GM18520 (cell line): Measurements from ENCODE around the gene NFE2L3.
"Not testable (repeated sequence)": the region's sequence is repeated elsewhere in the genome, so short reads cannot be mapped to it uniquely, and the experiment has no call there.

Source experiments
- ATAC-seq: cut with Tn5 transposase; IDR thresholded peaks from one replicate; pipeline ENCODE4 v1.9.1; 2021; ENCODE audit not compliant: unreplicated experiment

NFE2L3 gene

DNA sequence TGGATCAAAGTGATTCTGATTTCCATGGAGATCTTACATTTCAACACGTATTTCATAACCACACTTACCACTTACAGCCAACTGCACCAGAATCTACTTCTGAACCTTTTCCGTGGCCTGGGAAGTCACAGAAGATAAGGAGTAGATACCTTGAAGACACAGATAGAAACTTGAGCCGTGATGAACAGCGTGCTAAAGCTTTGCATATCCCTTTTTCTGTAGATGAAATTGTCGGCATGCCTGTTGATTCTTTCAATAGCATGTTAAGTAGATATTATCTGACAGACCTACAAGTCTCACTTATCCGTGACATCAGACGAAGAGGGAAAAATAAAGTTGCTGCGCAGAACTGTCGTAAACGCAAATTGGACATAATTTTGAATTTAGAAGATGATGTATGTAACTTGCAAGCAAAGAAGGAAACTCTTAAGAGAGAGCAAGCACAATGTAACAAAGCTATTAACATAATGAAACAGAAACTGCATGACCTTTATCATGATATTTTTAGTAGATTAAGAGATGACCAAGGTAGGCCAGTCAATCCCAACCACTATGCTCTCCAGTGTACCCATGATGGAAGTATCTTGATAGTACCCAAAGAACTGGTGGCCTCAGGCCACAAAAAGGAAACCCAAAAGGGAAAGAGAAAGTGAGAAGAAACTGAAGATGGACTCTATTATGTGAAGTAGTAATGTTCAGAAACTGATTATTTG is 33.3 kb downstream of the NFE2L3 start:
- no peak for ATAC-seq

DNA sequence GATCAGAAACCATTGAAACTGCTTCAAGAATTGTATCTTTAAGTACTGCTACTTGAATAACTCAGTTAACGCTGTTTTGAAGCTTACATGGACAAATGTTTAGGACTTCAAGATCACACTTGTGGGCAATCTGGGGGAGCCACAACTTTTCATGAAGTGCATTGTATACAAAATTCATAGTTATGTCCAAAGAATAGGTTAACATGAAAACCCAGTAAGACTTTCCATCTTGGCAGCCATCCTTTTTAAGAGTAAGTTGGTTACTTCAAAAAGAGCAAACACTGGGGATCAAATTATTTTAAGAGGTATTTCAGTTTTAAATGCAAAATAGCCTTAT is 33.8 kb downstream of the NFE2L3 start:
- ATAC-seq = no peak

DNA sequence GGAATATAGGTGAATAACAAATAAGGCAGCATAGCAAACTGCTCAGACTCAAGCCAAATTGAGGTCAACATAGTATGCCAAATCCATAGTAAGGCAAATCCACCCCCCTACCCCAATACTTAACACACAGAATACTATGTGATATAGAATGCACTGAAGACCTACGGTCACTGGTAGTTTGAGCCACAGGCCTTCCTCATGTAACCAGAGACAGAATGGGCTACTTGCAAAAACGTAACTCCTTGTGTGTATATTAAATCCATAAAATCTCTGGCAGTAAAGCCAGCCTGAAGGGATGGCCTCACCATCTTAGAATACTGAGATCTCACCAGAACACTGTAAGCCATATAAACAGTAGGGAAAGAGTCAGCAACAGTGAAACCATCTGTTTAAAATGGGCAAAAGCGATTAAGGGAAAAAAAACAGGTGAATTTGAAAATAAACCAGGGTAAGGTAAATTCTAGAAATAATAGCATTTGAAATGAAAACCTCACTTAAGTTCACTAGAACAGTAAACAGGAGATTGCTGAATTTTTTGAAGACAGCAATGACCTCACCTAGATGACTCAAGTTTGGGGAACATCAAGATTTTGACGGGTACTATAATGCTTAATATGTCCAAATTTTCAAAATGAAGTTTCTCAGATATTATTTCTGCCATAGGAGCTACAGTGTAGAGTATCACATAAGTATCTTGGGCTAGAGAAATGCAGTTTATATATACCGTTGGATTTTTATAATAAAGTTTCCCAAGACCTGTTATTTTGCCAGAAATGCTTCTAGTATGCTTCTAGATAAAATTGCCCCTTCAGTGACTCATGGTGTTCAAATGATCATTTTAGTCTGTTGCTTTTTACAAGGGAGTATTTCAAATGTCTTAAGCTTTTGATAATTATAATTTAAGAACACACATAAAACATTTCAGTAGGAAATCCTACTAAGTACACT is 34.6 kb downstream of the NFE2L3 start:
- ATAC-seq = no peak

DNA sequence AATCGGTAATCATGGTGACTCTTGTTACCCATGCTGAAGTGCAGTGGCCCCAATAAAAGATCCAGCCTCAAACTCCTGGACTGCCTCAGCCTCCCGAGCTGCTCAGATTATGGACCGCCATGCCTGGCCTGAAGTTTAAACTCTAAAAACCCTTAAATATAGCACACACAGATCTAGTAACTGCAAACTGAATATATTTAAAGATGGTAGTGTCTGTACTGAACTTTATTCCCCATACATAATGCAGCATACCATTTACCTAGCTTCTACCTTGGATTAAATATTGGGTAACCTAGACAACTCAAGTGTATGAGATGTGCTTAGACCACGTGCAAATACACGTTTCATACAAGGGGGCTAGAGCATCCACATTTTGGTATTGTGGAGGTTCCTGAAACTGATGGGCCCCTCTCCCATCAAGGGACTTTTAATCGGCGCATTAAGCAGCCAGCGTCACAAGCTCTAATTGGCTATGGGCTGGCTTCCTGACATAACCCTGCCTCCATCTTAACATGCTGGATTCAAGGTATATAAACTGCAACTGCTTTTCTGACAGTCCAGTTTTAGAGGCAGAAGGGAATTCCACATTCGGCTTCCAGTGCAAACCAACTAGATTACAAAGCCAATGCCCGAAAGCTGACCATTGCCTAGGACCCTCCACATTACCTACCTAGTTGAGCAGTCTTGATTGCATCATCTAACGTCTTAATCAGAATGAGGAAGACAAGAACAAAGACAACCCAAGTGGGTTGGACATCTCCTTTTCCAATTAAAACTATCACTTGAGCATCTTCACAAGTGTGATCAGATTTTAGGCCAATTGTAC is 35.6 kb downstream of the NFE2L3 start:
- ATAC-seq = no peak

DNA sequence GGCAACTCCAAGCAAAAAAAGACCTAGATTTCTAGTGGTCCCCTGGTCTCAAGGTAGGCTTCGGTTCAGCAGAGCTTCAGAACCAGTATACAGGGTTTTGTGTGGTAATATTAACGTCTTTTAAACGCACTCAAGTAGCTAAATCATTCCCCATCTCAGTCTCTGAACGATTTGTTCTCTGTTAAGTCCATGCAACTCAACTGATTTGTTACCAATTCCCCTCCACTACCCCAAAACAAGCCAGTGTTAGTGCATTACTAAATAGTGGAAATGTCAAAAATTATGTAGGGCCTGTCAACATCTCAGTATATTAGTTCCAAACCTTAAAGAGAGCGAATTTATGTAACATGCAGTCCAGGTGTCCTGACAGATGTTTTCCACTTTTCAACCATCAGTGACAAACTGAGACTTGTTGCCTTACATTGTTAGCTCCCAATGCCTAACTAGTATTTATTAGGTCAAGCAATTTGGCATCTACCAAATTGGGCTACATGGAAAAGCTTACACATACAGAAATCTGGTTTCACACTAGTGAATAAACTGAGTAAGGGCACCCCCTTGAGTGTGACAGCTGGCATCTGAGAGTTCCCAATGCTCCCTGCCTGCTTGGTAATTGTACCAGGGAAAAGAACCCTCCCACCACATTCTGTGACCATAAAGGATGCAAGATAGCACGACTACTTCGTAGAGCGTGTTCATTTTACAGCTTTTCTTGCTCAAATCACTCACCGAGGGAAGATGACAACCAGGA is 36.4 kb downstream of the NFE2L3 start:
- no peak for ATAC-seq

DNA sequence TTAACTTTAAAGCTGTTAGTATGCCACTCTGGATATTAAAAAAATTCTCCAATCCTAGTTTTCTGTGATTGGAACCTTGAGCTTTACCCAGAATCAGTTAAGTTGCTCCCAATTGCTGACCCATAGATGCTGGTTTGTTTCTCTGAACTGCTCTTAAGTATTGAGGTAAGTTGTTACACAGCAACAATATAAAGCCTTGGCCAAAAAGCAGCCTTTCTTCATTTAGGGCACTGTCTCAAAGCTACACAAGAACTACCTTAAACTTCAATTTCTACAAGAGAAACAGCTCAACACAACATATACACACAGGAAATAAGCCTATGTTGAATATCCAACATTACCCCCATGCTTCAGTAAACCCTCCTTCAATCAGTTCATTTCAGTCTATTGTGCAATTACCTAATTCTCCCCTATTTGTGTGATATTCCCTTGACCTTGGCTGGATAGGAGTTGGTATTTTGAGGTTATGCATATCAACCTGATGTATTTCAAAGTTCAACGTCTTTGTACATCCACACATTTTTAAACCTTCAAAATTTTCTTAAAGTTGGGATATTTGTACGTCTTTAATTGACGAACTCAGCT is 37.1 kb downstream of the NFE2L3 start:
- ATAC-seq = no peak

DNA sequence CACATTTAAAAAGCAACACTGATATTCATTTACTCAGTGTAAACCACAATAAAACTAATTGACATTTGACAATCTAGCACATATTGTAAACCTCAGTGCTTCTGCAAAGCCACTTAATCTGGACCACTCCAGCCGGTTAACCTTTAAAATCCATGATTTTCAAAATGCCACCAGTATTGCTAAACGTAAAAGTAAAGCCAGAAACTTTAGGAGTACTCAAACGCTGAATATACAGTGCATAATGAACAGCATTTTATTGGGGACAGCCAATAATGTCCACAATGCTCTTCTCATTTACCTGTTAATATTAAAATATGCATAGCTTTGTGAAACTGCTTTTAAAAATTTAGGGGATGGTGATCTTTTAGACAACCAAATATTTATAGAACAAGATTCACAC is 37.7 kb downstream of the NFE2L3 start:
- no peak for ATAC-seq

DNA sequence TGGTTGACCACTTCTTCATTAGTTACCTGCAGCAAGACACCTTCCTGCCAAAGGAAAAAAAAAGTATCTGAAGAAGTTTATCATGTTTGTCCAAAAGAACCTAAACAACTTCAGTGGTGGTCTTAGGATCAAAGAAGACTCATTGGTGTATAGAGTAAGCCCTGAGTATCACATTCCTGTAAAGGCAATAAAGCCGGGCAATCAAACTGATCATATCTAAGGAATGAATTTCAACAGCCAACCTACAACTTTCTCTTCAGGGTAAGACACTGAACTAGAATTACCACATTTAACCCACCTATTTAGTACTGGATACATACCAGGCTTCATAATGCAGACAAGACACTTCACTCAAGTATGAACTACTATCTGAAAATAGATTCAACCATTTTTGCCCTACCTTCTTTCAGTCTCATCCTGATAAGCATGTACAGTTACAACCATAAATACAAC is 38.4 kb downstream of the NFE2L3 start:
- ATAC-seq = no peak

DNA sequence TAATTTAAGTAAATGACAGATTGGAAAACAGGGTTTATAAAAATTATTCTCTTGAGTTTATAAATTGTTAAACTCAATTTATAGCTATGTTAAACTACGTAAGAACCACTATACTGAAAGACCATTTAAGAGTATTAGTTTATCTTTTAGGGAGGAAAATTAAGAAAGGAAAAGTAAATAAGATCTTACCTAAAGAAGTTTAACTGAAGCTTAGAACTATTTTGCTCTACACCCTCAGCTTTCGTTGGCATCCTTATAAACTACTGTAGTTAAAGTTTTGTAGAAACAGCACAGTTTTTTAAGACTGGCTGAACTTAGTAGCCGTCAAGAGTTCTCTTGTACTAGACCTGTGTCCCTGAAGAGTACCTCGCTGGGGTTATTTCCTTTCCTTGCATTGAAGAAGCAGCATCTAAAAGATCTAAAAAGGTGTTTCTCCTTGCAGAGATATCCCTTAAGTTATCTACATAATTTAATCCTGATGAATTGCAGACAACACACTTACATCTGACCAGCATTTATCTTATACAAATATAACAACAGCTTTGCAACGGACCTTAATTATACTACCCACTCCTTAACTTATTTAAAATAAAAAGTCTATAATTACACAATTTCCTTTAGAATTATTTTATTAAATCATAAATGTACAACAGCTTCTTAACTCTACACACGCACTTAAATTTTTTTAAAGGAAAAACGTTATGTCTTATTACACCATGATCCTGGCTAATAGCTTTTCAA is 39.4 kb downstream of the NFE2L3 start:
- ATAC-seq = no peak

DNA sequence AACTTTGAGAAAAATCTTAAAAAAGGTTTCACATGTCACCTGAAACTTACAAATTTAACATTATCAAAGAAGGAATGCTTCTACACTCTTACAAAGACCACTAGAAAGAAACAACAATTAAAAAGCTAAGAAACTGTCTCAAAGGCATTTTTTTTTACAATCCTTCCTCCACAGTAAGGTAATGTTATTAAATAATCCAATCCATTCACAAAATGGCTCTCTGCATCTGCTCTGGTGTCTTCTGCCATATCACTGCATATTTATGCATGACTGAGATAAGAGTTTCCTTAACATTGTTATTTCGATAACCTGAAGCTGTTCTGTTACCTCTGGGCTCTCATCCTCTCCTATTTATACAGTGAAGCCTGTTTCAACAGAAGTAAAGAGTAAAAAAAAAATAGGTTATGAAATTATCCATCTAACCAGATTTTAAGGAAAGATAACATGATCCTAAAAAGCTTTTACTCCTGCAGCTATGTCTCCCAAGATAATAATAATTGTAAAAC is 40.0 kb downstream of the NFE2L3 start:
- no peak for ATAC-seq

DNA sequence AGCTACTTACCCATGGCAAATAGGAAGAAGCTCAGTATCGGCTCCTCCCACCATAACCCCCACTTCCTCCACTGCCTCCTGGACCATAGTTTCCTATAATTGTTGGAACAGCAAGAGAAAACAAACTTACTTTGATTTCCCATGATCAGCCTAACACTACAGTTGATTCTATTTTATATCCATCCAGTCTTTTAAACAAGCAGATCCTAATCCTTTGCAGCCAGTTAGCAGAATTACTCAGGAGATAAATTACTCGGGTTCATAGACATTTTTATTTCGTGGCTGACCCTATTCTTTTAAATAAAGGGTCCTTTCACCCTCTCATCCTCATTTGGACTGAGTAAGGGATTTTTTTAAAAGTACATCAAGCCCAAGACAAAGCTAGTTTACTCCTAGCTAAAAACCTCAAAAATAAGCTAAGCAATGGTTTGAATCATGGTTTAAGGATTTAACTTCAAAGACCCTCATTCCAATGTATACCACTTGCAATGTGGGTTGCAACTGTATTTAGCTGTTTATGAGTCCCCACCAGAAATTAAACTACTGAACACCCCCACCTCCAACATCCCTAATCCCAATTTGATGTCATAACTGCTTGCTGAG is 40.6 kb downstream of the NFE2L3 start:
- ATAC-seq = no peak

DNA sequence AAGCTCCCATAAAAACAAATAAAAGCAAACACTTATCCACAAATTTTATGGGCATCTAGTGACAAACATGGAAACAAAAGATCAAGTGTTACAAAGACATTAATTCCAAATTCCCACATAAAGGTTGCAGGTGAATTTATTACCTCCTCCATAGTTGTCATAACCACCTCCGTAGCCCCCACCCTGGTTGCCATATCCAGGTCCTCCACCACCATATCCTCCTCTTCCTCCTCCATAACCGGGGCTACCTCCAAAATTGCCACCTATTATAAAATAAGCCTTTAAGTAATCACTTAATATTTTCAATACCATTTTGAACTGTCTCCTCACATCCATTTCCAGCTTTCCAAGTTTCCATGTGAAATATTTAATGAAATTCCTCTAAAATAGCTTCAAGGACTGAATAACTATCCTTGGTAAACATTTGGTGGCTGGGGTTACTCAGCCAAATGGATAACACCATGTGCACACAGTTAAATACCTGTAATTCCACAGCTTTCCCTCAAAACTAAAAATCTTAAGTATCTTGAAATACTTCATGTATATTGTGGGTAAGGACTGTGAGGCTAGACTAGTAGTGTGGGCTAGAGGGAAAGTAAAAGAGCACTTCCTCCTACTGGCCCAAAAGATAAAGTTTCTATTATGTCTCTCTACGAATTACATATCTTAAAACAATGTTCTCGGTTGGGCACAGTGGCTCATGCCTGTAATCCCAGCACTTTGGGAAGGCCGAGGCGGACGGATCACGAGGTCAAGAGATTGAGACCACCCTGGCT is 41.6 kb downstream of the NFE2L3 start:
- ATAC-seq = no peak

DNA sequence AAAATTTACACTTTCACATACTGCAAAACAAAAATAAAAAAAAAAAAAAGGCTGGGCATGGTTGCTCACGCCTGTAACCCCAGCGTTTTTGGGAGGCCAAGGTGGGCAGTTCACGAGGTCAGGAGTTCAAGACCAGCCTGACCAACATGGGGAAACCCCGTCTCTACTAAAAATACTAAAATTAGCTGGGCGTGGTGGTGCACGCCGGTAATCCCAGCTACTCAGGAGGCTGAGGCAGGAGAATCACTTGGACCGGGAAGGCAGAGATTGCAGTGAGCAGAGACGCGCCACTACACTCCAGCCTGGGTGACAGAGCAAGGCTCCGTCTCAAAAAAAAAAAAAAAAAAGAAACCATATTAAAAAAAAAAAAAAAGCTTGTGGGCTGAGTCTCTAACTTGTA is 42.8 kb downstream of the NFE2L3 start:
- ATAC-seq = not testable (repeated sequence)

DNA sequence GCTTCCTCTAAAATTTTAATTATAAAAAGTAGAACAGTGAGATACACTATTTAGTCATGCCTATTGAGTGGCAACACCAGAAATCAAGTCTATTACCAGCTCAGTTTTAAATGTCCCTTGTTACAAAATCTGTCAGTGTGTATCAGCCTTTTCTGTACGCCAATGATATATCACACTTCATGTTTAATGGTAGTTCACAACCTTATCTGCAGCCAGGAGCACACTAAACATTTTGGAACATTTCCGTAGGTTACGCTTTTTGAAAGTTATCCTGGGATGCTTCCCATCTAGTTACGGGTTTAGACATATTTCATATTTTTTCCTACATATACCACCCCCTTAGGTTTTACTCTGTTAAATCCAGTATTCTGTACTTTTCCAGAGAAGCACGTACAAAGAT is 43.2 kb downstream of the NFE2L3 start:
- no peak for ATAC-seq

DNA sequence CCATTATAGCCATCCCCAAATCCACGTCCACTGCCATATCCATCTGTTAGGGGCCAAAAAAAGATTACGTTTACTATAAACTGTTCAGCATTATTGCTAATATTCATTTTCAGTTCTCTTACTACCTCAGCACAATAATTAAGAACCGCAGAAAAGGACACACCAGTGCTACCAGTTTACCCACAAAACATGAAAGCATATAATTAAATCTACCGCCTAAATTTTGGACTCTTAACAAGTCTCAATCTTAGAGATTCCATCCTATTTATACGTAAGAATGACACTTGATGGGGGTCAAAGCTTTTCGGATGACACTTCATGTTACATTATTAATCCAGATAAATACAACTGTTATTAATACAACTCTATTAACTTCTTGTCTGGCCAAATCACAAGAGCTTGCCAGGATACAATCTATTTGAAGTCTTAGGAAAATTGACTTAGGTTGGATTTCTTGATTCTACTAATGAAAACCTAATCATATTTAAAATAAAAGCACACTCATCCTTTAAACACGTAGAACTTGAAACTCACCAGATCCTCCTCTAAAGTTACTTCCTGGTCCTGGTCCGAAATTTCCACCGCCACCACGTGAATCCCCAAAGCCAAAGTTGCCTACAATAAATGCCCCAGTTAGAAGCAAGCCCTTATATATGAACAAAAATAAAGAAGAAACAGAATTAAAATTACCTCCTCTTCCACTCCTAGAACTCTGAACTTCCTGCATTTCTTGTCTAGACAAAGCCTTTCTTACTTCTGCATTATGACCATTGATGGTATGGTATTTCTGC is 44.1 kb downstream of the NFE2L3 start:
- no peak for ATAC-seq

DNA sequence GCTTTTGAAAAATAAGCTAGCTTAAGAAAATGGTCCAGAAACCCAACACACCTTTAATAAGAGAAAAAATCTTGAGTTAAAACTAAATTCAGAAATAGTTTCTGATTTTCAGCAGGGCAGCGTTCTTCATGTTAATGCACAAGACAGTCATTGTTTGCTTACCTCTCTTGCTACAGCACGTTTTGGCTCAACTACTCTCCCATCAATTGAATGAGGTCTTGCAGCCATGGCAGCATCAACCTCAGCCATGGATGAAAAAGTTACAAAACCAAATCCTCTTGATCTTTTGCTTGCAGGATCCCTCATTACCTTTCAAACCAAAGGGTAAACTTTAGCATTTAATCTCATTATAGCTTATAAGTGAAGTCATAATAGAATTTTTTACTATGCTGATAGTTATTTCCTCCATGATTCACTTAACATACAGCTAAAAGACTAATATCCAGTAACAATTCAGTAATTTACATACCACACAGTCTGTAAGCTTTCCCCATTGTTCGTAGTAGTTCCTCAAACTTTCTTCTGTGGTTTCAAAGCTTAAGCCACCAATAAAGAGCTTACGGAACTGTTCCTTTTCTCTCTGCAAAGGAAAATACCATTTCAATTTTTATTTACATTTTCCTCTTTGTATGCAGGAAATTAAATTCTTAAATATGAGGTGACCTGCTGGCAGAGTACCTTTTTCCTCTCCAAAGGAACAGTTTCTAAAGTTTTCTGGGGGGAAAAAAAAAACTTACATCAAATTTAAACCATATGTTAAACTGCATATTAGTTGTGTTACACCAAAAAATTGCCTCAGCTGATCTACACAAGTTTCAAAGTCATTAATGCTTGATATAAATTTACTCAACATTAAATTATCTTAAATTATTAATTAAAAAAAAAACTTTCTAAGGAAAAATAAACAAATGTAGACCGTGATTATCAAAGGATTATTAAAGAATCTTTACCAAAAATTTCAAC is 45.4 kb downstream of the NFE2L3 start:
- ATAC-seq = no peak
